Stomach (tissue), 9 donors: ENCODE data around the gene GPR27. TPM values are rescaled to one million over a fixed set of nuclear protein-coding genes. Genes with fewer than 3 reads are reported as not detected.

Experiments
- DNase-seq, 2 donors: peaks; one replicate each; pipeline versions ENCODE4 v3.0.0 to v3.0.0-alpha.2; 2013 to 2019
- H3K27ac ChIP-seq, 5 donors: fragments of 200-600 bp in 4 of 5; sonication (generic) in 4 of 5; one replicate each; pipeline ENCODE4 v1.5.1; 2013 to 2019; ENCODE audit warnings: mild to moderate bottlenecking in 1 of 5, moderate library complexity in 1 of 5
- H3K27me3 ChIP-seq, 3 donors: fragments of 200-600 bp; sonication (generic); one replicate each; pipeline ENCODE4 v1.5.1; 2017 to 2019; ENCODE audit warnings: mixed run types in 1 of 3
- H3K36me3 ChIP-seq, 4 donors: fragments of 200-600 bp; sonication (generic); 1 replicate in 3 of 4; 2 replicates in 1 of 4; pipeline ENCODE4 v1.5.1; 2016 to 2019
- H3K4me1 ChIP-seq, 4 donors: fragments of 200-600 bp; sonication (generic); one replicate each; pipeline ENCODE4 v1.5.1; 2016 to 2019
- H3K4me3 ChIP-seq, 4 donors: fragments of 200-600 bp; sonication (generic) in 3 of 4; one replicate each; pipeline ENCODE4 v1.5.1; 2016 to 2019; ENCODE audit warnings: mild to moderate bottlenecking in 1 of 4
- H3K9me3 ChIP-seq, 4 donors: fragments of 200-600 bp; sonication (generic); one replicate each; pipeline ENCODE4 v1.5.1; 2016 to 2019
- CTCF ChIP-seq, 7 experiments: fragments of 450-650 bp in 4 of 7; fragments of 200-600 bp in 3 of 7; sonication (generic) in 3 of 7; IDR thresholded peaks; one replicate each; pipeline ENCODE4 v1.5.1; 2016 to 2019; ENCODE audit warnings: antibody characterized with exemption in 7 of 7, control low read depth in 2 of 7, mild to moderate bottlenecking in 1 of 7
- EP300 ChIP-seq: sonication (generic); formaldehyde crosslinking; IDR thresholded peaks from one replicate; pipeline ENCODE4 v1.6.1; 2017; ENCODE audit warnings: antibody characterized with exemption
- POLR2A ChIP-seq, 4 donors: fragments of 450-650 bp; IDR thresholded peaks; one replicate each; pipeline ENCODE4 v1.6.1; 2016; ENCODE audit warnings: antibody characterized with exemption in 4 of 4, control low read depth in 2 of 4, mild to moderate bottlenecking in 1 of 4, moderate library complexity in 1 of 4
- POLR2AphosphoS5 ChIP-seq, 3 donors: sonication (generic); formaldehyde crosslinking; IDR thresholded peaks; one replicate each; pipeline ENCODE4 v1.6.1; 2016; ENCODE audit warnings: antibody characterized with exemption in 3 of 3
- WGBS, 5 donors: extraction: QIAGEN DNeasy Blood & Tissue Kit in 3 of 5; methylation state at CpG; one replicate each; pipeline versions ENCODE4 v1.1.5 to v1.1.7; 2013 to 2018; 5-methylcytosine and 5-hydroxymethylcytosine counted together
- intact Hi-C: fragments of 100-400 bp; cut with DNase I; formaldehyde crosslinking; loops from one replicate; pipeline ENCODE4 v1.15.1; 2023; ENCODE audit warnings: low total_unique reads
- polyA plus RNA-seq, 3 donors: library from polyadenylated mRNA; stranded (reverse); fragments of 200-250 nt; gene quantifications; one replicate each; pipeline ENCODE4 v1.2.3, GENCODE V29; 2013
- total RNA-seq, 5 donors: library from RNA; depleted of rRNA; stranded (reverse); fragments of >200 nt; gene quantifications; one replicate each; pipeline versions ENCODE4 v1.1.0 to v1.2.3, GENCODE V29; 2014 to 2016
- donor health status: healthy with polysubstance abuse.
- donor health status: Bipolar disorder and iron deficiency.
- donor health status: healthy.

GPR27 gene
- total and polyA plus RNA-seq, 8 donors: 0.45 to 5.1 (median 2.6) TPM; not detected in 1

- WGBS, 5 donors: 37 to 69% (median 65%) methylated on average over 1 of the region's 1 CpG
- intact Hi-C loops: no loop called here
- TF ChIP-seq POLR2AphosphoS5 (IDR thresholded peaks at IDR 0.05) (no peak), EP300 (no peak), CTCF (IDR thresholded peaks at IDR 0.05) (no peak), POLR2A (IDR thresholded peaks at IDR 0.05) (no peak)
Observed at GRCh38 chr3:71791634-71792033, 38.0 kb downstream of the GPR27 start.

GRCh38 chr3:71796290-71796689 lies 42.6 kb downstream of the GPR27 start:
- 79 to 90% (median 84%) methylated on average over 3 of the region's 3 CpGs for WGBS, 5 donors
- TF ChIP-seq POLR2AphosphoS5 (IDR thresholded peaks at IDR 0.05): no peak
- TF ChIP-seq POLR2A (IDR thresholded peaks at IDR 0.05): no peak
- TF ChIP-seq EP300: no peak
- no peaks in the 10 kb centered on the region for H3K4me1 ChIP-seq
- H3K4me3 ChIP-seq: no peak overlapping the region
- no peaks in the 10 kb centered on the region for H3K36me3 ChIP-seq
- no peaks in the 10 kb centered on the region for H3K9me3 ChIP-seq
- peaks cover 0 to 15% (median 0%) of the 10 kb centered on the region in 3 donors for H3K27me3 ChIP-seq
- no peak for DNase-seq
- intact Hi-C loops: no loop called here
- H3K27ac ChIP-seq: no peak overlapping the region

More at GRCh38 chr3:71791634-71792033, 38.0 kb downstream of the GPR27 start:
- H3K9me3 ChIP-seq: no peaks in the 10 kb centered on the region
- peaks cover 0 to 10% (median 0%) of the 10 kb centered on the region in 3 donors for H3K27me3 ChIP-seq
- H3K27ac ChIP-seq: no peak overlapping the region
- H3K4me3 ChIP-seq: no peak overlapping the region
- no peak for DNase-seq
- H3K36me3 ChIP-seq: no peaks in the 10 kb centered on the region
- H3K4me1 ChIP-seq: no peaks in the 10 kb centered on the region

GRCh38 chr3:71797455-71797854 lies 43.8 kb downstream of the GPR27 start:
- WGBS, 5 donors: 78 to 88% (median 85%) methylated on average over 7 of the region's 7 CpGs
- no peak for TF ChIP-seq POLR2AphosphoS5 (IDR thresholded peaks at IDR 0.05)
- no peak for TF ChIP-seq CTCF (IDR thresholded peaks at IDR 0.05)
- TF ChIP-seq EP300: no peak
- no peak for TF ChIP-seq POLR2A (IDR thresholded peaks at IDR 0.05)
- intact Hi-C loops: no loop called here

GRCh38 chr3:71800023-71800422 lies 46.4 kb downstream of the GPR27 start:
- WGBS, 5 donors: 35 to 53% (median 46%) methylated on average over 3 of the region's 3 CpGs
- Histone ChIP-seq H3K36me3 (no peaks in the 10 kb centered on the region), H3K27ac (no peak overlapping the region), H3K4me1 (no peaks in the 10 kb centered on the region), H3K27me3 (peaks cover 0 to 34% (median 0%) of the 10 kb centered on the region in 3 donors), H3K4me3 (no peak overlapping the region), H3K9me3 (no peaks in the 10 kb centered on the region)
- TF ChIP-seq EP300 (no peak), CTCF (IDR thresholded peaks at IDR 0.05) (no peak), POLR2A (IDR thresholded peaks at IDR 0.05) (no peak), POLR2AphosphoS5 (IDR thresholded peaks at IDR 0.05) (no peak)
- DNase-seq: no peak
- intact Hi-C loops: no loop called here

More at GRCh38 chr3:71797455-71797854, 43.8 kb downstream of the GPR27 start:
- Histone ChIP-seq H3K9me3 (no peaks in the 10 kb centered on the region), H3K4me3 (no peak overlapping the region), H3K4me1 (no peaks in the 10 kb centered on the region), H3K27ac (no peak overlapping the region), H3K36me3 (no peaks in the 10 kb centered on the region), H3K27me3 (peaks cover 0 to 25% (median 0%) of the 10 kb centered on the region in 3 donors)
- no peak for DNase-seq

GRCh38 chr3:71801986-71802385 lies 48.3 kb downstream of the GPR27 start:
- intact Hi-C loops: no loop called here
- Histone ChIP-seq H3K9me3 (no peaks in the 10 kb centered on the region), H3K4me1 (no peaks in the 10 kb centered on the region), H3K4me3 (no peak overlapping the region), H3K36me3 (no peaks in the 10 kb centered on the region), H3K27ac (no peak overlapping the region), H3K27me3 (peaks cover 0 to 34% (median 0%) of the 10 kb centered on the region in 3 donors)
- TF ChIP-seq EP300 (no peak), CTCF (IDR thresholded peaks at IDR 0.05) (no peak), POLR2A (IDR thresholded peaks at IDR 0.05) (no peak), POLR2AphosphoS5 (IDR thresholded peaks at IDR 0.05) (no peak)
- WGBS, 5 donors: 83 to 89% (median 85%) methylated on average over 2 of the region's 2 CpGs
- DNase-seq: no peak
